ENCODE data around the gene CLINT1. TPM values are rescaled to one million over a fixed set of nuclear protein-coding genes. Genes with fewer than 3 reads are reported as not detected.
"Not testable (repeated sequence)": the region's sequence is repeated elsewhere in the genome, so short reads cannot be mapped to it uniquely, and the experiment has no call there.

Gene CLINT1
- total RNA-seq, 1 donor from 2014 or later = 72.9 TPM

- no peaks in the 10 kb centered on the region for H3K36me3 Mint-ChIP-seq (ENCODE audit: low read depth, unreplicated experiment)
- no peaks in the 10 kb centered on the region for H3K4me1 Mint-ChIP-seq (ENCODE audit: unreplicated experiment)
- H3K27me3 Mint-ChIP-seq (ENCODE audit: unreplicated experiment) = peaks cover 2% of the 10 kb centered on the region
- TF ChIP-seq CTCF (IDR thresholded peaks at IDR 0.05; ENCODE audit: unreplicated experiment) = no peak
- H3K9me3 Mint-ChIP-seq (ENCODE audit: unreplicated experiment) = no peaks in the 10 kb centered on the region
- DNase-seq (ENCODE audit: low spot score) = no peak
- H3K27ac Mint-ChIP-seq (ENCODE audit: unreplicated experiment) = no peak overlapping the region
- no peak overlapping the region for H3K4me3 Mint-ChIP-seq (ENCODE audit: unreplicated experiment)
Measured at GRCh38 chr5:157886796-157887380, 27.9 kb upstream of the CLINT1 start.

GRCh38 chr5:157885051-157885450 is 26.1 kb upstream of the CLINT1 start:
- H3K27ac Mint-ChIP-seq (ENCODE audit: unreplicated experiment); DNase-seq (ENCODE audit: low spot score); H3K4me3 Mint-ChIP-seq (ENCODE audit: unreplicated experiment); H3K36me3 Mint-ChIP-seq (ENCODE audit: low read depth, unreplicated experiment); H3K4me1 Mint-ChIP-seq (ENCODE audit: unreplicated experiment); H3K9me3 Mint-ChIP-seq (ENCODE audit: unreplicated experiment); H3K27me3 Mint-ChIP-seq (ENCODE audit: unreplicated experiment): not testable (repeated sequence)

- DNase-seq (ENCODE audit: low spot score); H3K4me3 Mint-ChIP-seq (ENCODE audit: unreplicated experiment): not testable (repeated sequence)
Measured at GRCh38 chr5:157881498-157881897, 22.6 kb upstream of the CLINT1 start.

GRCh38 chr5:157877821-157878220 is 18.9 kb upstream of the CLINT1 start:
- Mint-ChIP-seq H3K9me3 (ENCODE audit: unreplicated experiment) (no peaks in the 10 kb centered on the region), H3K27me3 (ENCODE audit: unreplicated experiment) (no peaks in the 10 kb centered on the region), H3K27ac (ENCODE audit: unreplicated experiment) (no peak overlapping the region), H3K4me3 (ENCODE audit: unreplicated experiment) (no peak overlapping the region), H3K36me3 (ENCODE audit: low read depth, unreplicated experiment) (no peaks in the 10 kb centered on the region), H3K4me1 (ENCODE audit: unreplicated experiment) (no peaks in the 10 kb centered on the region)
- DNase-seq (ENCODE audit: low spot score) = no peak
- TF ChIP-seq CTCF (IDR thresholded peaks at IDR 0.05; ENCODE audit: unreplicated experiment) = no peak

More at GRCh38 chr5:157881498-157881897, 22.6 kb upstream of the CLINT1 start:
- H3K36me3 Mint-ChIP-seq (ENCODE audit: low read depth, unreplicated experiment); H3K27me3 Mint-ChIP-seq (ENCODE audit: unreplicated experiment); H3K27ac Mint-ChIP-seq (ENCODE audit: unreplicated experiment); H3K9me3 Mint-ChIP-seq (ENCODE audit: unreplicated experiment); H3K4me1 Mint-ChIP-seq (ENCODE audit: unreplicated experiment): not testable (repeated sequence)

- no peak for TF ChIP-seq CTCF (IDR thresholded peaks at IDR 0.05; ENCODE audit: unreplicated experiment)
- no peaks in the 10 kb centered on the region for H3K27me3 Mint-ChIP-seq (ENCODE audit: unreplicated experiment)
- no peaks in the 10 kb centered on the region for H3K36me3 Mint-ChIP-seq (ENCODE audit: low read depth, unreplicated experiment)
- H3K4me3 Mint-ChIP-seq (ENCODE audit: unreplicated experiment) = no peak overlapping the region
- peaks cover 3% of the 10 kb centered on the region for H3K4me1 Mint-ChIP-seq (ENCODE audit: unreplicated experiment)
- H3K27ac Mint-ChIP-seq (ENCODE audit: unreplicated experiment) = no peak overlapping the region
- no peaks in the 10 kb centered on the region for H3K9me3 Mint-ChIP-seq (ENCODE audit: unreplicated experiment)
- no peak for DNase-seq (ENCODE audit: low spot score)
Measured at GRCh38 chr5:157874861-157875260, 15.9 kb upstream of the CLINT1 start.

GRCh38 chr5:157870837-157871834 is 12.2 kb upstream of the CLINT1 start:
- no peaks in the 10 kb centered on the region for H3K9me3 Mint-ChIP-seq (ENCODE audit: unreplicated experiment)
- no peak overlapping the region for H3K27ac Mint-ChIP-seq (ENCODE audit: unreplicated experiment)
- TF ChIP-seq CTCF (IDR thresholded peaks at IDR 0.05; ENCODE audit: unreplicated experiment) = no peak
- peaks cover 2% of the 10 kb centered on the region for H3K27me3 Mint-ChIP-seq (ENCODE audit: unreplicated experiment)
- DNase-seq (ENCODE audit: low spot score) = no peak
- peaks cover 3% of the 10 kb centered on the region for H3K4me1 Mint-ChIP-seq (ENCODE audit: unreplicated experiment)
- no peak overlapping the region for H3K4me3 Mint-ChIP-seq (ENCODE audit: unreplicated experiment)
- no peaks in the 10 kb centered on the region for H3K36me3 Mint-ChIP-seq (ENCODE audit: low read depth, unreplicated experiment)
